Left ventricle myocardium inferior (tissue), 1 donor: Measurements from ENCODE around the gene GNAQ. TPM values are rescaled to one million over a fixed set of nuclear protein-coding genes. Genes with fewer than 3 reads are reported as not detected.

Experiments used
- DNase-seq: peaks from one replicate; pipeline ENCODE4 v3.0.0-alpha.2; 2020
- H3K27ac ChIP-seq: fragments of 200-600 bp; replicated peaks from 2 replicates; pipeline ENCODE4 v1.8.0; 2021
- H3K27me3 ChIP-seq: fragments of 200-600 bp; 2 replicates; pipeline ENCODE4 v1.8.0; 2021; ENCODE audit warnings: low read depth
- H3K36me3 ChIP-seq: fragments of 200-600 bp; 2 replicates; pipeline ENCODE4 v1.8.0; 2021
- H3K4me1 ChIP-seq: fragments of 200-600 bp; 2 replicates; pipeline ENCODE4 v1.8.0; 2021
- H3K4me3 ChIP-seq: fragments of 200-600 bp; 2 replicates; pipeline ENCODE4 v1.8.0; 2021; ENCODE audit warnings: mild to moderate bottlenecking, moderate library complexity
- H3K9me3 ChIP-seq: fragments of 200-600 bp; replicated peaks from 2 replicates; pipeline ENCODE4 v1.8.0; 2021
- CTCF ChIP-seq: fragments of 200-600 bp; IDR thresholded peaks from 2 replicates; pipeline ENCODE4 v1.8.0; 2021; ENCODE audit warnings: antibody characterized with exemption, mild to moderate bottlenecking, borderline replicate concordance
- intact Hi-C: fragments of 100-400 bp; cut with micrococcal nuclease; formaldehyde crosslinking; loops from one replicate; pipeline ENCODE4 v1.11.0; 2022
- total RNA-seq: library from RNA; stranded (reverse); fragmentation: NEBNext Ultra II Directional; extraction: Animal tissue kit (Norgen Biotek cat#: 25700); gene quantifications from one replicate; pipeline ENCODE4 v1.2.1, GENCODE V29; 2021
- donor health status: DM: no; HTN: yes; CAD: no; lungs with severe emphysema.

The GNAQ gene
- total RNA-seq, 1 donor from 2014 or later = 15.2 TPM

GRCh38 chr9:77956555-77956954 is 75.1 kb downstream of the GNAQ start:
- peaks cover 75% of the 10 kb centered on the region for H3K4me1 ChIP-seq
- DNase-seq = no peak
- no peak overlapping the region for H3K4me3 ChIP-seq
- no peak for TF ChIP-seq CTCF
- intact Hi-C loops = no loop called here
- no peak overlapping the region for H3K27ac ChIP-seq
- H3K36me3 ChIP-seq = no peaks in the 10 kb centered on the region
- no peaks in the 10 kb centered on the region for H3K27me3 ChIP-seq
- no peaks in the 10 kb centered on the region for H3K9me3 ChIP-seq

GRCh38 chr9:77954666-77955015 is 77.0 kb downstream of the GNAQ start:
- no peaks in the 10 kb centered on the region for H3K9me3 ChIP-seq
- no peak overlapping the region for H3K4me3 ChIP-seq
- no peaks in the 10 kb centered on the region for H3K36me3 ChIP-seq
- peaks cover 66% of the 10 kb centered on the region for H3K4me1 ChIP-seq
- intact Hi-C loops = no loop called here
- peak overlapping the region; percentile 59 for H3K27ac ChIP-seq
- DNase-seq = no peak
- H3K27me3 ChIP-seq = no peaks in the 10 kb centered on the region
- TF ChIP-seq CTCF = no peak

GRCh38 chr9:77954013-77954665 is 77.5 kb downstream of the GNAQ start:
- Histone ChIP-seq H3K4me1 (peaks cover 70% of the 10 kb centered on the region), H3K36me3 (no peaks in the 10 kb centered on the region), H3K27ac (peak overlapping the region; percentile 59), H3K27me3 (no peaks in the 10 kb centered on the region), H3K4me3 (no peak overlapping the region), H3K9me3 (no peaks in the 10 kb centered on the region)
- intact Hi-C loops = no loop called here
- no peak for DNase-seq
- no peak for TF ChIP-seq CTCF

- no peaks in the 10 kb centered on the region for H3K9me3 ChIP-seq
- H3K36me3 ChIP-seq = no peaks in the 10 kb centered on the region
- no peak overlapping the region for H3K4me3 ChIP-seq
- peak overlapping the region; percentile 59 for H3K27ac ChIP-seq
- TF ChIP-seq CTCF = no peak
- intact Hi-C loops = no loop called here
- H3K4me1 ChIP-seq = peaks cover 74% of the 10 kb centered on the region
- DNase-seq = no peak
- H3K27me3 ChIP-seq = no peaks in the 10 kb centered on the region
Measured at GRCh38 chr9:77953590-77953989, 78.0 kb downstream of the GNAQ start.

GRCh38 chr9:77952635-77953328 is 78.8 kb downstream of the GNAQ start:
- DNase-seq = no peak
- Histone ChIP-seq H3K9me3 (no peaks in the 10 kb centered on the region), H3K36me3 (no peaks in the 10 kb centered on the region), H3K4me3 (no peak overlapping the region), H3K27me3 (no peaks in the 10 kb centered on the region), H3K27ac (peak overlapping the region; percentile 59), H3K4me1 (peaks cover 71% of the 10 kb centered on the region)
- intact Hi-C loops = no loop called here
- TF ChIP-seq CTCF = no peak
